ENCODE results near the gene AKAP12. TPM values are rescaled to one million over a fixed set of nuclear protein-coding genes. Genes with fewer than 3 reads are reported as not detected.

AKAP12 gene
- total and polyA plus RNA-seq, 4 donors, result 9.4 to 110 (median 24.6) TPM

DNA sequence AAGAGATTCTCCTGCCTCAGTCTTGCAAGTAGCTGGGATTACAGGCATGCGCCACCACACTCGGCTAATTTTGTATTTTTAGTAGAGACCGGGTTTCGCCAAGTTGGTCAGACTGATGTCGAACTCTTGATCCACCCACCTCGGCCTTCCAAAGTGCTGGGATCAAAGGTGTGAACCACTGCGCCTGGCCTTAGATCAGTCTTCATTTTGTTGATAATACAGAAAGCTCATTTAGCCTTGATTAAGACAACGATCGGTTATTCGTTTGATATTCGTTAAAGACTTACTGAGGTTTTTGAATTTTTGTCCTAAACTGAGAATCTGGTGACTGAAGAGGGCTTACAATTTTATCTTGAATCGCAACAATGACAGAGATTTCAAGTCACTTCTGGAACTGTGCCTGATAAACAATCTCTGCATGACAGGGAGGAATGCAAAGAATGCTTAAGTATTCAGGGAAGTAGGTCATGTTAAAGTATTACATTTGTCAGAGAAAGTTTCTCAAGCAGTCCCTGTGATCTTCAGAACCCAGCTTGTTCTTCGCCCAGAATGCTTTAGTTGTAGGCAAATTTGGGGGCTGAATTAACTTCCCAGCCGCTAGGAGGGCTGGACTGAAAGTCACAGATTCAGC, 14.8 kb downstream of the AKAP12 start:
- H3K27ac ChIP-seq (ENCODE audit: low read depth in 1 of 2, low read length in 1 of 2), result peak overlapping the region in 1 of 2 donors; percentile 69
- no peaks in the 10 kb centered on the region for H3K9me3 ChIP-seq (ENCODE audit: control insufficient read depth in 4 of 4, insufficient read depth in 3 of 4, low read length in 3 of 4)
- 58 to 73% methylated on average over 14 of the region's 14 CpGs for WGBS, 2 donors
- peak; percentile 33 to 87 (median 80) for DNase-seq
- no peaks in the 10 kb centered on the region for H3K36me3 ChIP-seq (ENCODE audit: control insufficient read depth in 4 of 4, insufficient read depth in 4 of 4, low read length in 4 of 4)
- H3K9ac ChIP-seq (ENCODE audit: insufficient read depth in 1 of 2, low read length in 2 of 2), result peak overlapping the region; percentile 45 to 63
- no peak overlapping the region for H3K4me3 ChIP-seq
- peak; percentile 80 for ATAC-seq (ENCODE audit: insufficient read depth, low FRiP score)
- H3K27me3 ChIP-seq (ENCODE audit: control insufficient read depth in 3 of 3, insufficient read depth in 3 of 3, low read length in 2 of 3), result no peaks in the 10 kb centered on the region
- TF ChIP-seq, protein P1, sequence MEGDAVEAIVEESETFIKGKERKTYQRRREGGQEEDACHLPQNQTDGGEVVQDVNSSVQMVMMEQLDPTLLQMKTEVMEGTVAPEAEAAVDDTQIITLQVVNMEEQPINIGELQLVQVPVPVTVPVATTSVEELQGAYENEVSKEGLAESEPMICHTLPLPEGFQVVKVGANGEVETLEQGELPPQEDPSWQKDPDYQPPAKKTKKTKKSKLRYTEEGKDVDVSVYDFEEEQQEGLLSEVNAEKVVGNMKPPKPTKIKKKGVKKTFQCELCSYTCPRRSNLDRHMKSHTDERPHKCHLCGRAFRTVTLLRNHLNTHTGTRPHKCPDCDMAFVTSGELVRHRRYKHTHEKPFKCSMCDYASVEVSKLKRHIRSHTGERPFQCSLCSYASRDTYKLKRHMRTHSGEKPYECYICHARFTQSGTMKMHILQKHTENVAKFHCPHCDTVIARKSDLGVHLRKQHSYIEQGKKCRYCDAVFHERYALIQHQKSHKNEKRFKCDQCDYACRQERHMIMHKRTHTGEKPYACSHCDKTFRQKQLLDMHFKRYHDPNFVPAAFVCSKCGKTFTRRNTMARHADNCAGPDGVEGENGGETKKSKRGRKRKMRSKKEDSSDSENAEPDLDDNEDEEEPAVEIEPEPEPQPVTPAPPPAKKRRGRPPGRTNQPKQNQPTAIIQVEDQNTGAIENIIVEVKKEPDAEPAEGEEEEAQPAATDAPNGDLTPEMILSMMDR (IDR thresholded peaks at IDR 0.05; ENCODE audit: control extremely low read depth, extremely low read depth), result no peak
- peaks cover 0 to 19% (median 13%) of the 10 kb centered on the region in 5 donors for H3K4me1 ChIP-seq (ENCODE audit: control insufficient read depth in 5 of 5, insufficient read depth in 5 of 5, low read length in 5 of 5)

DNA sequence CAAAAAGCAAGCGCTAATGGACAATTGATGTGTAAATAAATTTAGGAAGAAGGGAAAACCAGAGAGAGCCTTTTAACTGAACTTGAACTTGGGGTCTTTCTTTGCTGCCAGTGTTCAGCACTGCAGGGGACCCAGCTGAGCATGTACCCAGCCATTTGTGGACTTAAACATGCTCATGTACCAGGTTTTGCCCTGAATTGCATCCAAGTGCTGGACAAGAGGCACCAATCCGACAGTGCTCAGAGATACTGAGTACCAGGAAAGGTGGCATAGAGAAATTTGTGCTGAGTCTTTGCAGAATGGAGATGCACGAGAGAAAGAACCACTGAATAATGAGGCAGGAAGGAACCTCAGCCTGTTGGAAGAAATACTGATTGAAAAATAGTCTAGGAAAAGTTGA, 16.0 kb downstream of the AKAP12 start:
- 64 to 84% methylated on average over 3 of the region's 3 CpGs for WGBS, 2 donors
- H3K27ac ChIP-seq (ENCODE audit: low read depth in 1 of 2, low read length in 1 of 2), result no peak overlapping the region
- no peak for ATAC-seq (ENCODE audit: insufficient read depth, low FRiP score)
- H3K36me3 ChIP-seq (ENCODE audit: control insufficient read depth in 4 of 4, insufficient read depth in 4 of 4, low read length in 4 of 4), result no peaks in the 10 kb centered on the region
- H3K4me3 ChIP-seq, result no peak overlapping the region
- no peaks in the 10 kb centered on the region for H3K27me3 ChIP-seq (ENCODE audit: control insufficient read depth in 3 of 3, insufficient read depth in 3 of 3, low read length in 2 of 3)
- TF ChIP-seq, protein P1 (IDR thresholded peaks at IDR 0.05; ENCODE audit: control extremely low read depth, extremely low read depth), result no peak
- DNase-seq, result no peak
- H3K9ac ChIP-seq (ENCODE audit: insufficient read depth in 1 of 2, low read length in 2 of 2), result no peak overlapping the region
- H3K9me3 ChIP-seq (ENCODE audit: control insufficient read depth in 4 of 4, insufficient read depth in 3 of 4, low read length in 3 of 4), result no peaks in the 10 kb centered on the region
- H3K4me1 ChIP-seq (ENCODE audit: control insufficient read depth in 5 of 5, insufficient read depth in 5 of 5, low read length in 5 of 5), result peaks cover 0 to 19% (median 13%) of the 10 kb centered on the region in 5 donors

DNA sequence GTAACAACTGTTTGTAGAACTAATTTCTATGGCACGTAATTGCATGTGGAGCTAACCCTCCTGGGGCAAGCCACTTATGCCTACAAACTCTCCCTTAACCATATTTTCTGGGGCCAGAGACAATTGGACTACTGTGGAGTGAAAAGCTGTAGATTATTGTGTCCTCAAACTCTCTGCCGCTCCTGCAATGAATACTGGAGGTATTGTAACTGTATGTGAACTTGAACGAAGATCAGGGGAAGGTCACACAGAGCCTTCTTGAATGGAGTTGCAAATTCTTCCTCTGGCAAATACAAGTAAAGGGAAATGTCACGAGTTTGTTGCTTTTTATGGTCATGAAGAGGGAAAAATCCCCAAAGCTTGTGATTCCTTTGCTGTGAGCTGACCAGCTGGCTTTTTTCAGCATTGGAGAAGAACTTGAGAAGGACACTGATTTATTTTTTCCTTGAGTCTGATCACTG, 18.2 kb downstream of the AKAP12 start:
- ATAC-seq (ENCODE audit: insufficient read depth, low FRiP score), result no peak

More for the DNA sequence above, 18.2 kb downstream of the AKAP12 start:
- no peaks in the 10 kb centered on the region for H3K9me3 ChIP-seq (ENCODE audit: control insufficient read depth in 4 of 4, insufficient read depth in 3 of 4, low read length in 3 of 4)
- TF ChIP-seq, protein P1 (IDR thresholded peaks at IDR 0.05; ENCODE audit: control extremely low read depth, extremely low read depth), result no peak
- WGBS, 2 donors, result 59 to 66% methylated on average over 4 of the region's 4 CpGs
- no peak overlapping the region for H3K9ac ChIP-seq (ENCODE audit: insufficient read depth in 1 of 2, low read length in 2 of 2)
- no peak overlapping the region for H3K27ac ChIP-seq (ENCODE audit: low read depth in 1 of 2, low read length in 1 of 2)
- no peaks in the 10 kb centered on the region for H3K27me3 ChIP-seq (ENCODE audit: control insufficient read depth in 3 of 3, insufficient read depth in 3 of 3, low read length in 2 of 3)
- no peaks in the 10 kb centered on the region for H3K36me3 ChIP-seq (ENCODE audit: control insufficient read depth in 4 of 4, insufficient read depth in 4 of 4, low read length in 4 of 4)
- H3K4me1 ChIP-seq (ENCODE audit: control insufficient read depth in 5 of 5, insufficient read depth in 5 of 5, low read length in 5 of 5), result peaks cover 0 to 22% (median 19%) of the 10 kb centered on the region in 5 donors
- no peak overlapping the region for H3K4me3 ChIP-seq
- DNase-seq, result peak in 2 of 3 donors; percentile 34 to 52

Measured in lung (tissue), 12 donors.